ENCODE data around the gene ATP2C1.
A peak's percentile ranks its signal among the peaks of the same experiment; 100 is the strongest.
"Not testable (repeated sequence)": the region's sequence is repeated elsewhere in the genome, so short reads cannot be mapped to it uniquely, and the experiment has no call there.

Gene ATP2C1

GRCh38 chr3:130893376-130894129, at the start of gene ATP2C1:
ATP2C1 (plus strand) TSS chr3:130894084; CDS start chr3:130894770, 686 bp downstream.
- DNase-seq (ENCODE audit: low read depth): peak; percentile 91

- DNase-seq (ENCODE audit: low read depth): no peak
Measured at GRCh38 chr3:130844462-130844861, 49.4 kb upstream of the ATP2C1 start.

GRCh38 chr3:130846181-130846580, 47.7 kb upstream of the ATP2C1 start:
- no peak for DNase-seq (ENCODE audit: low read depth)

GRCh38 chr3:130849091-130849552, 44.8 kb upstream of the ATP2C1 start:
- DNase-seq (ENCODE audit: low read depth): no peak

GRCh38 chr3:130850044-130850797, 43.7 kb upstream of the ATP2C1 start:
- DNase-seq (ENCODE audit: low read depth): peak; percentile 92

GRCh38 chr3:130850843-130851242, 43.0 kb upstream of the ATP2C1 start:
- peak; percentile 1 for DNase-seq (ENCODE audit: low read depth)

- no peak for DNase-seq (ENCODE audit: low read depth)
Measured at GRCh38 chr3:130851277-130851676, 42.6 kb upstream of the ATP2C1 start.

GRCh38 chr3:130853581-130853980, 40.3 kb upstream of the ATP2C1 start:
- DNase-seq (ENCODE audit: low read depth): no peak

- no peak for DNase-seq (ENCODE audit: low read depth)
Measured at GRCh38 chr3:130854208-130854864, 39.5 kb upstream of the ATP2C1 start.

- DNase-seq (ENCODE audit: low read depth): no peak
Measured at GRCh38 chr3:130857336-130858026, 36.4 kb upstream of the ATP2C1 start.

GRCh38 chr3:130862130-130862529, 31.8 kb upstream of the ATP2C1 start:
- not testable (repeated sequence) for DNase-seq (ENCODE audit: low read depth)

GRCh38 chr3:130865489-130865888, 28.4 kb upstream of the ATP2C1 start:
- no peak for DNase-seq (ENCODE audit: low read depth)

- DNase-seq (ENCODE audit: low read depth): no peak
Measured at GRCh38 chr3:130866327-130866726, 27.6 kb upstream of the ATP2C1 start.

GRCh38 chr3:130870423-130870822, 23.5 kb upstream of the ATP2C1 start:
- DNase-seq (ENCODE audit: low read depth): no peak

GRCh38 chr3:130876594-130876993, 17.3 kb upstream of the ATP2C1 start:
- DNase-seq (ENCODE audit: low read depth): no peak

- DNase-seq (ENCODE audit: low read depth): no peak
Measured at GRCh38 chr3:130878464-130878863, 15.4 kb upstream of the ATP2C1 start.

- DNase-seq (ENCODE audit: low read depth): no peak
Measured at GRCh38 chr3:130889416-130889946, 4.4 kb upstream of the ATP2C1 start.

- peak; percentile 74 for DNase-seq (ENCODE audit: low read depth)
Measured at GRCh38 chr3:130892759-130893375, 1.0 kb upstream of the ATP2C1 start.

GRCh38 chr3:130894130-130894985, 474 bp downstream of the ATP2C1 start:
- DNase-seq (ENCODE audit: low read depth): no peak

GRCh38 chr3:130894986-130895280, 1.0 kb downstream of the ATP2C1 start:
- peak; percentile 29 for DNase-seq (ENCODE audit: low read depth)
